Hematopoietic multipotent progenitor cell treated with erythropoietin and hydrocortisone succinate and interleukin-3 and kit ligand, for 17 days (in vitro differentiated cells): ENCODE data around the gene PKDREJ.

Source experiments
- DNase-seq: peaks from one replicate; pipeline ENCODE4 v3.0.0-alpha.2; 2015; ENCODE audit warnings: low spot score

The PKDREJ gene

DNA sequence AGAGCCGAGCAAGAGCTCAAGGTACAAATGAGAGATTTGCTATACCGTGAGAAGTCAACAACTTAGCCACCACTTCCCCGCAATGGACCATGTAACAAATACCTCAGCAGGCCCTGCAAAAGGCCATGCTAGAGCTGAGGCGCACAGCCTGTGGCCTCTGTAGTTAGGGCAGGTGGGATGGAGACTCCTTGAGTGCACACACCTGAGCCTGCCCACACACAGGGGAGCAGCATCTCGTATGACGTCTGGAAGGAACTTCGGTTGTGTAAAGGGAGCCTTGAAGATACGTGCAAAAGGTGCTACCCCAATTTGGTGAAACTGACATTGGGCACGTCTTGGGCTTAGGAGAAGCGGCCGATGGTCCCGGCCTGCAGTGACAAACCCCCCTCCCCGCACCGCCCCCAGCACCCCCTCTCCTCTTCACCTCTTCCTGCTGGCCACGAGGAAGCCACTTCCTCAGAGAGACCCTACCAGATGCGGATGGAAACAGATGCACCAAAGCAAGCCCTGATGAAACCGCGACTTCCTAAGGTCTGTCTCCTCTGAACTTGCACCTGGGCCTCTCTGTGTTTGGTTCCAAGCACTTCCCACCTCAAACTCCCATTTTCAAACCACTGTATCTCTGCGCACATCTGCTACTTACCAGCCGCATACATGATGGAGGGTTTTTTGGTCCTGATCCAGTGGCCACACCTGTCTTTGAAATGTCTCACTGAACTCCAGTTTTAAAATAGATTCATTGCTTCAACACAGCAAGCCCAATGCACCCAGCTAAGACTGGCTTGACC is 23.7 kb downstream of the PKDREJ start:
- peak; percentile 64 for DNase-seq

DNA sequence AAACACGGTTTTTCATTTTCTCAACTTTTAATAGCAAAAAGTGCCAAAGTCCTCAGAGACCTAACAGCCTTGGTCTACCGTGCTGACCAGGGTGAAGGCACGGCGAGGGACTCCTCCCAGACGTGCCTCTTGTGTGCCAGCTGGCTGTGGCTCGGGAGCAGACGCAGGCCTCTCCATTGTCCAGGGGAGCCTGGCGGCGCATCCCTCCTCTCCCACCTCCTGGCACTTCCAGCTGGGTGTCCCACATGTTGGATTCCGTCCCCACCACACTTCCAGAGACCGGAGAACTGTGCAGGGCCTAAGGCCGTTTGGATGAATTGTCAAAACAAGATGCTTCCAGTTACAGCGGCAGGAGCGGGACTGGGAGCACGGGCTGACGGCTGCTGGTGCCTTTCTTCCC is 24.6 kb downstream of the PKDREJ start:
- DNase-seq: no peak

DNA sequence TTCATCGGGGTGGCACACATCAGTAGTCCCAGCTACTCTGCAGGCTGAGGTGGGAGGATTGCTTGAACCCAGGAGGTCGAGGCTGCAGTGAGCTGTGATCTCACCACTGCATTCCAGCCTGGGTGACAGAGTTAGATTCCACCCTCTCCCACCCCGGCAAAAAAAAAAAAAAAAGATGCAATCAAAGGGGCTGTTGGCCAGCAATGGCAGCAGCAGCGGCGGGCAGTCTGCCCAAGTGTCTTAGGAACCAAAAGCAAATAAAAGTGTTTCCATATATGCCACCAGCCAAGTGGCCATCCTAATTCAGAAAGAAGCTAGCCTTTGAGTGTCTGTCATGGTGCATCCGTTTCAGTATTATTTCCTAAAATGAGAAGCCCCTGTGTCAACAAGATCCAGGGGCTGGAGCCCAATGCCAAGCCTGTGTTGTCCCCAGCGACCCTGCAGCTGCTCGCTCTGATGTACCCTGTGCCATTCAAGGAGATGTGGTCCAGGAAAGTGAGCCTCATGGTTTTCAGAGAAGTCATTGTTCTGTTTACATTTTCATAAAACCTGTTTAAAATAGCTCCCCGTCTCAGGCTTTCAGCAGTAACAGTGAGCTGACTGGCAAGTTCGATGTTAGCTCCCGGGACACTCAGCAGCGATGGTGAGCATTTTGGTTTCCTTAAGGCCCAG is 25.6 kb downstream of the PKDREJ start:
- no peak for DNase-seq

DNA sequence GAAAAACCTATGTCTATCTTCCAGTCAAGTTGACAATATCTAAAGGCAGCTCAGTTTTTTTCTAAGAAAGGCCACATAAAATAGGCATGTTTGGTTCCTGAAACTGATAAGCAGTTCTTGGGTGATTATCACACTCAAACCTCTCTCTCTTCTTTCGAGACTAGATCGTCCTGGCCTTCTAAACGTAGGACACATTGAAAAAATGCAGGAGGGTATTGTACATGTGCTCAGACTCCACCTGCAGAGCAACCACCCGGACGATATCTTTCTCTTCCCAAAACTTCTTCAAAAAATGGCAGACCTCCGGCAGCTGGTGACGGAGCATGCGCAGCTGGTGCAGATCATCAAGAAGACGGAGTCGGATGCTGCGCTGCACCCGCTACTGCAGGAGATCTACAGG is 28.2 kb downstream of the PKDREJ start:
- peak; percentile 60 for DNase-seq

DNA sequence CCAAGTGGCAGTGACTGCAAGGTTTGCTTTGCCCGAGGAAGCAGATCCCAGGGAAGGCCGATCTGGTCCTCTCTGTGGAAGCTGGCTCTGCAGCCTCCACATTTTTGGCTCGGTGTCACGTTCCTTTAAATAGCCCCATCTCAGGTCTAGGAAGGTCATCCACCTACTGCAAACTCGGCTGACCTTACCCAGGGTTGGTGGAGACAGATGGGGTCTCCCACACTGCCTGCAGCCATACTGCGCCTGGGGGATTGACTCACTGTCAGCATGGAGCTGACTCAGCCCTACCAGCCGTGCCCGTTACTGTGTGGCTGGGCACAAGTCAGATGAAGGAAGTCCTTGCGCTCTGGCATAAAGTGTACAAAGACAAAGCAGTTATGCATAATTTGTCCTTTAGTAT is 29.9 kb downstream of the PKDREJ start:
- DNase-seq: no peak

DNA sequence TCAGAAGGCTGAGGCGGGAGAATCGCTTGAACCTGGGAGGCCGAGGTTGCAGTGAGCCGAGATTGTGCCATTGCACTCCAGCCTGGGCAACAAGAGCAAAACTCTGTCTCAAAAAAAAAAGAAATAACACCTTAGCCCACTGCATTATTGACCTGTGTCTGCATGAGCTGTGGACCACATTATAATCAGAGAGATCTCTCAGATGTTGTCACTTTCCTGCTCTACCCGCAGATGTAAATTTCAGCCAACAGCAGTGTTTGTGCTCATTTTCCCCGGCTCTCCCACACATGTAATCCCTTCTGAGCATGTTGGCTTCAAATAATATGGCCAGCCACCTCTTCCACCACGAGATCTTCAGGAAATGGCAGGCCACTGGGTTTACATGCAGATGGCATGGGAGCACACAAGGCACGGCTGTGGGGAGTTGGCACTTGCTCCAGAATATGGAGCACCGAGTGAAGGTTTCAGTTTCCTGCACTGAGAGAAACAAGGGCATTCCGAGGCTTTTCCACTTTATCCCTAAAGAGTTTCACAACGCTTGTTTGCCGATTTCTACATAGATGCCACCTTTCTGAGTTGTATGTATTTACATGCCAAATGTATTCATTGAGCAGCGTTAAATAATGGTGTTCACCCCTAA is 32.8 kb downstream of the PKDREJ start:
- no peak for DNase-seq

DNA sequence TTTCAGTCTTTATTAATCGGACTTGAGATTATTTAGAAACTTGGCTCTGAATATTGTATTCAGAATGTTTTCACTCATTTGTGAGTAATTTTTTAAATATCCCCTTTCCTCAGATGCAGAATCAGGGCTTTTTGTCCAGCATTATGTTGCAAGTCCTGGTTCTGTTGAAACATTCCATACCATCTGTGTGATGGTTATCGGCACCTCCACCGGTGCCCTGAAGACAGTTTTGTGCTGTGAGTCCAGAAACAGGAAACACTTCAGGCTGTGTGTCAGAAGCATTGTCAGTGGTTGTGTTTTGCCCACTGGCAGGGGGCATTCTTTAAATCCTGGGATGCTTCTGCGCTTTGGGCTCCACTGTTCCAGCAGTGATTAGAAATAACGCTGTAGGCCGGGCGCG is 33.4 kb downstream of the PKDREJ start:
- DNase-seq: no peak

DNA sequence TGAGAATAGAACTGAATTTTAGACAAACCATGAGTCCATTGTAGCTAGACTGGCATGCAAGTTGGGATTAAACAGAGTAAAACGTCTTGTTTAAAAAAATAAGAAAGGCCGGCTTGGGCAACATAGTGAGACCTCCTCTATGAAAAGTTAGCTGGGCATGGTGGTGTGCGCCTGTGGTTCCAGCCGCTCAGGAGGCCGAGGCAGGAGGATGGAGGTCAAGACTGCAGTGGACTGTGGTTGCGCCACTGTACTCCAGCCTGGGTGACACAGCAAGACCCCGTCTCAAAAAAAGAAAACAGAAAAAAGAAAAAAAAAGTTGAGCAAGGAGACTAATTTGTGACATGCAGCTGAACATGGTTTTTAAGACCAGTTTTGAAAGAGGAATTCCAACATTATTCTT is 36.6 kb downstream of the PKDREJ start:
- DNase-seq: no peak

DNA sequence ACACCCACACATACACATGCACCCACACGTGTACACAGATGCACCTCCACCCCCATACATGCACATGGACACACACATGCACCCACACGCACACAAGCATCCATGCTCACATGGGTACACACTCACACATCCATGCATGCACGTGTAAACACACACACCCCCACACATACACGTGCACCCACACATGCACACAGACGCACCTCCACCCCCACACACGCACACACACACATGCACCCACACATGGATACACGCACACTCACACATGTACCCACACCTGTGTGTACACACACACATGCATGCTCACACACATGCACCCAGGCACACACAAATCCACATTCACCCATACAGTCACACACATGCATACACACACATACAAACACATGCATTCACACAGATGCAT is 37.5 kb downstream of the PKDREJ start:
- no peak for DNase-seq

DNA sequence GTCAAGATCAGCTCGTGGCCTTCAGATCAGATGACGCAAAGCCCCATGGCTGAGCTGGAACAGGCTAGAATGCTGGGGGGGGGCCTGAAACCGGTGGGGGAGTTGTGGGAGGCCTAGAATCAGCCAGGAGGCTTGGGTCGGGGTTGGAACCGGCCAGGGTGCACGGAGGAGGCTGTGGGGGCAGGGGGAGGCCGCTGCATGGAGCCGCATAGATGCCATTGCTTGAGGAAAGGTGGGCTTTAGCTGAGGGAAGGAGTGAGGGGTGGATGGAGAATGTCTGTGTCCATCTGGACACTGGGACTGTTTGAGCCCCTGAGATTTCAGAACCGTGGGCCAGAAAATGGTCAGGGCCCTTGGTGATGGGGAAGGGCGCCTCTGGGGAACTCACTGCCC is 38.2 kb downstream of the PKDREJ start:
- DNase-seq: no peak

DNA sequence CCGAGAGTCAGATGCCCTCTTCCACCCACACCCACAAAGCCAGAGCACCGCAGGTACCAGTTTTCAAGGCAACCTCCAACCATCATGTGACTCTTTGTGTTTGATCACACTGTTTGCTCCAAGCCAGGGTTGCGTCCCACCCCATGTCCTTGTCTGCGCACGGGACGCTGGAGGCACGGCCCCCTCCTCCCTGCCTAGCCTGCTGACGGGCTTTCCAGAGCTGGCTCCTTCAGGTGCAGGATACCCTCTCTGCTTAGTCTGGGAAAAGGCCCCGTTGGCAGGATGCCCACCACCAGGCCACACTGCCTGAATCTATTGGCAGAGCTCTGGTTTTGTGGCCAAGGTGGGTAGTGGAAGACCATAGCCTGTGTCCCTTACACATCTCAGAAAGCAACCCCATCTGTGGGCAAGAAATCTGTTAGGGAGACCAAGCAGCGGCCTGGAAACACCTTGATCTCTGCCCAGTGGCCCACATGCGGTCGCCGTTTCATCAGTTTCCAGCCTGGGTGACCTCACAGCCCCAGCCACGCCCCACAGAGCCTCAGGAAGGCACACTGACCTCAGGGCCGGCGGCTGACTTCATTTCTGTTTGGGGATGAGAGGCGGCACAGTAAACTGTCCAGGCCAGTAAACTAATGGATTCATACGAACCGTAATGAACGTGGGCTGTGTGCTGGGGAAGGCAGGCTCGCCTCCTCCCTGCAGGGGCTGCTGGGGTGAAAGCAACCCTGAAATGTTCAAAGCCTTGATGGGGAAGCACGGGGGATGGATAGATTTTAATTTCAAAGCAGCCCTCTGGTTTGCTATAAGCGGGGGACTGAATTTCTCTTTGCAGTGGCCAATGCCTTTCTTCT is 38.9 kb downstream of the PKDREJ start:
- DNase-seq: no peak

DNA sequence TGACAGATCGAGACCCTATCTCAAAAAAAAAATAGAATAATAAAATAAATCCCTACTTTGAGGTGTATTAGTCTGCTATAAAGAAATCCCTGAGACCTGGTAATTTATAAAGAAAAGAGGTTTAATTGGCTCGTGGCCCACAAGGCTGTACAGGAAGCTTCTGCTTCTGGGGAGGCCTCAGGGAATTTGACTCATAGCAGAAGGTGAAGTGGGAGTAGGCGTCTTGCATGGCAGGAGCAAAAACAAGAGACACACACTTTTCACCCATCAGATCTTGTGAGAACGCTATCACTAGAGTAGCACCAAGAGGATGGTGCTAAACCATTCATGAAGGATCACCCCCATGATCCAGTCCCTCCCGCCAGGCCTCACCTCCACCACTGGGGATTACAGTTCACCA is 42.2 kb downstream of the PKDREJ start:
- no peak for DNase-seq

DNA sequence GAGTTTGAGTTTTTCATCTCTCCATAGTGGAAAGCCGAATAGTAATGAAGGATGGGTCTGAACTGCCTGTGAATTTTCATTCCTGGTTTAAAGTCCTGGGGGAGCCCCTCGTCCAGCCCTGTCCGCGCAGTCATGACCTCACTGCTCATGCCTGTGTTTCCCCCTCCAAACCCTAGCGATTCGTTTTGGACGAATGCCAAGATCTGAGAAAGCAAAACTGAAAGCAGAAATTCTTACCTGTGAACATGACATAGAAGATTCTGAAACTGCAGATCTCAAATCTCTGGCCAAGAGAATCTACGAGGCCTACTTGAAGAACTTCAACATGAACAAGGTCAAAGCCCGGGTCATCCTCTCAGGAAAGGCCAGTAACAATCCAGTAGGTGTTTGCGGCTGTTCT is 43.5 kb downstream of the PKDREJ start:
- DNase-seq: no peak

DNA sequence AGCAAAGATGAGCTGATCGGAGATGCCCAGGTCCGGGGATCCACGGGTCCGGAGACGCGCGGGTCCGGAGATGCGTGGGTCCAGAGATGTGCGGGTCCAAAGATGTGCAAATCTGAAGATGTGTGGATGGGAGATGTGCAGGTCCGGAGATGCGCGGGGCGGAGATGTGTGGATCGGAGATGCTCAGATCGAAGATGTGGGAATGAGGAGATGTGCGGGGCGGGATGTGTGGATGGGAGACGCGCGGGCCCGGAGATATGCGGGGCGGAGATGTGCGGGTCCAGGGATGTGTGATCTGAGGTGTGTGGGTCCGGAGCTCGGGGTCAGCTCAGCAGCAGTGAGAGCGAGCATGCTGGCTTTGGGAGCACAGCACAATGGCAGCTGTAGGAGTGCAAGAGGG is 48.5 kb downstream of the PKDREJ start:
- no peak for DNase-seq

DNA sequence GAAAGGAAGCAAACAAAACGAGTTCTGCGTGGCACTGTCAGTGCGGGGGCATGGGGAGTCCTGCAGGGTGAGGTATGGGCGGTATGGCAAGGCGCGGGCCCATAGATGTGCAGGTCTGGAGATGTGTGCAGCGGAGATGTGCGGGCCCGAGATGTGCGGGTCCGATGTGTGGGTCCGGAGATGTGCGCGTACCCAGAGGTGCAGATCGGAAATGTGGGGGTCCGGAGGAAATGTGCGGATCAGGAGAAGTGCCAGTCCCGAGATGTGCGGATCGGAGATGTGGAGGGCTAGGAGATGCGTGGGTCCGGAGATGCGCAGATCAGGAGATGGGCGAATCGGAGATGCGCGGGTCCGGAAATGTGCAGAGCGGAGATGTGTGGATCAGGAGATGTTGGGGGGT is 49.0 kb downstream of the PKDREJ start:
- DNase-seq: no peak

DNA sequence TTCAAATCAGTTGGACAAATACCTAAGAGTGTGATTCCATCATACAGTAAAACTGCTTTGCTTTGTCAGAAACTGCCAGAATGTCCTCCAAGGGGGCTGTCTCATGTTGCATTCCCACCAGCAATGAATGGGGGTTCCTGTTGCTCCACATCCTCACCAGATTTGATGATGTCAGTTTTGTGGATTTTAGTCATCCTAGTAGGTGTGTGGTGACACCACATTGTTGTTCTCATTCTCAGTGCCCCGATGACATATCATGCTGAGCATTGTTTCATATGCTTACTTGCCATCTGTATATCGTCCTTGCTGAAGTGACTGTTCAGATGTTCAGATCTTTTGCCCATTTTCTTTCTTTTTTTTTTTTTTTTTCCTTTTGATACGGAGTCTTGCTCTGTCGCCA is 50.1 kb downstream of the PKDREJ start:
- no peak for DNase-seq

DNA sequence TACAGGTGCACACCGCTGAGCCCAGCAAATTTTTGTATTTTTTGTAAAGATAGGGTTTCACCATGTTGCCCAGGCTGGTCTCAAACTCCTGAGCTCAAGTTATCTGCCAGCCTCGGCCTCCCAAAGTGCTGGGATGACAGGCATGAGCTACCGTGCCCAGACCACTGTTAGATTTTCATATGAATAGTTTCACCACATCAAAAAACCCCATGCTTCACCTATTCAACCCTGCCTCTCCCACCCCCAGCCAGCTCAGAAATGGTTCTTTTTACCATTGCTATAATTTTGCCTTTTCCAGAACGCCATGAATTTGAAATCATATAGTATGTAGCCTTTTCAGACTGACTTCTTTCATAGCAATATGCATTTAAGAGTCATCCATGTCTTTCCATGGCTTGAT is 50.9 kb downstream of the PKDREJ start:
- DNase-seq: no peak

DNA sequence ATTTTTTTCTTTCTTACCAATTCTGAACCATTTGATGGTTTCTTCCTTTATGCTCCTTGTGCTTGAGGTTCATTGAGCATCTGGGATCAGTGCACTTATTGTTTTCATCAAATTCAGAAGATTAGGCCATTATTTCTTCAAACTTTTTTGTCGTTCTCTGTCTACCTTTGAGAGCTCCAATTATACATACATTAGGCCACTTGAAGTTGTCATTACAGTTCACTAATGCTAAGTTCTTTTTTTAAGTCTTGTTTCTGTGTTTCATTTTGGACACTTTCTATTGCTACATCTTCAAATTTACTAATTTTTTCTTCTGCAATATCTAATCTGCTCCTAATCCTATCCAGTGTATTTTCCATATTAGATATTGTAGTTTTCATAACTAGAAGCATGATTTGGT is 53.9 kb downstream of the PKDREJ start:
- no peak for DNase-seq
